ENCODE measurements around the gene LIPT2.

LIPT2 gene

GRCh38 chr11:74504100-74504691 is 10.7 kb upstream of the LIPT2 start:
- Histone ChIP-seq H3K27ac (ENCODE audit: low read depth, low read length) (no peak overlapping the region), H3K4me2 (ENCODE audit: low read length) (no peak overlapping the region), H3K36me3 (ENCODE audit: control insufficient read depth, low read length) (no peaks in the 10 kb centered on the region), H3K4me1 (ENCODE audit: control insufficient read depth, low read length) (no peaks in the 10 kb centered on the region), H3K4me3 (ENCODE audit: low read length) (no peak overlapping the region), H3K27me3 (ENCODE audit: control insufficient read depth, low read length) (no peaks in the 10 kb centered on the region), H3K9me3 (ENCODE audit: control insufficient read depth, insufficient read depth, low read length) (peaks cover 5% of the 10 kb centered on the region; the same call in 1 of the 2 replicates), H4K20me1 (ENCODE audit: control insufficient read depth, insufficient read depth, low read depth, low read length) (no peaks in the 10 kb centered on the region), H3F3A (ENCODE audit: control insufficient read depth, insufficient read depth) (no peaks in the 10 kb centered on the region), H3K9me2 (replicated peaks; ENCODE audit: control insufficient read depth, low read length) (no peaks in the 10 kb centered on the region), H3K79me2 (ENCODE audit: control insufficient read depth, low read length) (no peaks in the 10 kb centered on the region)
- TF ChIP-seq EZH2phosphoT487 (IDR thresholded peaks at IDR 0.05; ENCODE audit: borderline replicate concordance, low read length) = no peak
- TF ChIP-seq CTCF (IDR thresholded peaks at IDR 0.05; ENCODE audit: low read depth, low read length, poor library complexity, severe bottlenecking) = no peak

- Histone ChIP-seq H3K4me2 (ENCODE audit: low read length) (no peak overlapping the region), H3K27me3 (ENCODE audit: control insufficient read depth, low read length) (no peaks in the 10 kb centered on the region), H3K79me2 (ENCODE audit: control insufficient read depth, low read length) (peaks cover 6% of the 10 kb centered on the region), H4K20me1 (ENCODE audit: control insufficient read depth, insufficient read depth, low read depth, low read length) (no peaks in the 10 kb centered on the region), H3K36me3 (ENCODE audit: control insufficient read depth, low read length) (peaks cover 13% of the 10 kb centered on the region), H3K4me1 (ENCODE audit: control insufficient read depth, low read length) (peaks cover 17% of the 10 kb centered on the region), H3K27ac (ENCODE audit: low read depth, low read length) (no peak overlapping the region), H3K4me3 (ENCODE audit: low read length) (no peak overlapping the region), H3K9me3 (ENCODE audit: control insufficient read depth, insufficient read depth, low read length) (no peaks in the 10 kb centered on the region), H3F3A (ENCODE audit: control insufficient read depth, insufficient read depth) (no peaks in the 10 kb centered on the region), H3K9me2 (replicated peaks; ENCODE audit: control insufficient read depth, low read length) (no peaks in the 10 kb centered on the region)
- no peak for TF ChIP-seq CTCF (IDR thresholded peaks at IDR 0.05; ENCODE audit: low read depth, low read length, poor library complexity, severe bottlenecking)
- no peak for TF ChIP-seq EZH2phosphoT487 (IDR thresholded peaks at IDR 0.05; ENCODE audit: borderline replicate concordance, low read length)
Observed at GRCh38 chr11:74494916-74495315, 1.4 kb upstream of the LIPT2 start.

- peak overlapping the region; percentile 79 for H3K4me3 ChIP-seq (ENCODE audit: low read length)
- H3K27me3 ChIP-seq (ENCODE audit: control insufficient read depth, low read length) = no peaks in the 10 kb centered on the region
- peaks cover 6% of the 10 kb centered on the region for H3K79me2 ChIP-seq (ENCODE audit: control insufficient read depth, low read length)
- H3K9me2 ChIP-seq (replicated peaks; ENCODE audit: control insufficient read depth, low read length) = no peaks in the 10 kb centered on the region
- H3K27ac ChIP-seq (ENCODE audit: low read depth, low read length) = peak overlapping the region; percentile 83
- H4K20me1 ChIP-seq (ENCODE audit: control insufficient read depth, insufficient read depth, low read depth, low read length) = no peaks in the 10 kb centered on the region
- H3K36me3 ChIP-seq (ENCODE audit: control insufficient read depth, low read length) = peaks cover 13% of the 10 kb centered on the region
- no peak for TF ChIP-seq CTCF (IDR thresholded peaks at IDR 0.05; ENCODE audit: low read depth, low read length, poor library complexity, severe bottlenecking)
- TF ChIP-seq EZH2phosphoT487 (IDR thresholded peaks at IDR 0.05; ENCODE audit: borderline replicate concordance, low read length) = no peak
- no peaks in the 10 kb centered on the region for H3K9me3 ChIP-seq (ENCODE audit: control insufficient read depth, insufficient read depth, low read length)
- H3K4me2 ChIP-seq (ENCODE audit: low read length) = peak overlapping the region; percentile 88
- peaks cover 17% of the 10 kb centered on the region for H3K4me1 ChIP-seq (ENCODE audit: control insufficient read depth, low read length)
- H3F3A ChIP-seq (ENCODE audit: control insufficient read depth, insufficient read depth) = no peaks in the 10 kb centered on the region
Observed at GRCh38 chr11:74493791-74494630, 487 bp upstream of the LIPT2 start.
